Sigmoid colon (tissue), 7 donors: Measurements from ENCODE around the gene CRYBA1. TPM values are rescaled to one million over a fixed set of nuclear protein-coding genes. Genes with fewer than 3 reads are reported as not detected.
"Not testable (repeated sequence)": the region's sequence is repeated elsewhere in the genome, so short reads cannot be mapped to it uniquely, and the experiment has no call there.

Experiments
- DNase-seq: peaks from one replicate; pipeline ENCODE4 v3.0.0-alpha.2; 2019
- H3K27ac ChIP-seq, 4 donors: fragments of 200-600 bp; sonication (generic); one replicate each; pipeline ENCODE4 v1.5.1; 2016 to 2019; ENCODE audit warnings: mild to moderate bottlenecking in 1 of 4
- H3K27me3 ChIP-seq, 3 donors: fragments of 200-600 bp; sonication (generic); one replicate each; pipeline ENCODE4 v1.5.1; 2019; ENCODE audit warnings: mild to moderate bottlenecking in 1 of 3
- H3K36me3 ChIP-seq, 4 donors: fragments of 200-600 bp; sonication (generic); one replicate each; pipeline ENCODE4 v1.5.1; 2016 to 2019
- H3K4me1 ChIP-seq, 4 donors: fragments of 200-600 bp; sonication (generic); one replicate each; pipeline ENCODE4 v1.5.1; 2017 to 2019
- H3K4me3 ChIP-seq, 4 donors: fragments of 200-600 bp; sonication (generic); one replicate each; pipeline ENCODE4 v1.5.1; 2017 to 2019; ENCODE audit warnings: mild to moderate bottlenecking in 2 of 4, moderate library complexity in 1 of 4
- H3K9me3 ChIP-seq, 4 donors: fragments of 200-600 bp in 3 of 4; sonication (generic) in 3 of 4; one replicate each; pipeline versions ENCODE4 v1.5.1 to v1.6.1; 2013 to 2019
- CTCF ChIP-seq, 4 experiments: fragments of 450-650 bp in 3 of 4; fragments of 200-600 bp in 1 of 4; IDR thresholded peaks; one replicate each; pipeline ENCODE4 v1.5.1; 2016 to 2019; ENCODE audit warnings: antibody characterized with exemption in 4 of 4, mild to moderate bottlenecking in 3 of 4, moderate library complexity in 2 of 4
- EP300 ChIP-seq, 4 donors: sonication (generic); formaldehyde crosslinking; IDR thresholded peaks; one replicate each; pipeline ENCODE4 v1.6.1; 2017; ENCODE audit warnings: antibody characterized with exemption in 4 of 4
- POLR2A ChIP-seq, 2 donors: fragments of 450-650 bp; IDR thresholded peaks; one replicate each; pipeline ENCODE4 v1.6.1; 2016; ENCODE audit warnings: antibody characterized with exemption in 2 of 2, mild to moderate bottlenecking in 2 of 2, moderate library complexity in 2 of 2
- POLR2AphosphoS5 ChIP-seq, 4 donors: sonication (generic); formaldehyde crosslinking; IDR thresholded peaks; one replicate each; pipeline ENCODE4 v1.6.1; 2017; ENCODE audit warnings: antibody characterized with exemption in 4 of 4
- WGBS, 2 donors: extraction: QIAGEN DNeasy Blood & Tissue Kit; methylation state at CpG; one replicate each; pipeline ENCODE4 v1.1.7; 2013; 5-methylcytosine and 5-hydroxymethylcytosine counted together
- intact Hi-C: fragments of 100-400 bp; cut with DNase I; formaldehyde crosslinking; loops from one replicate; pipeline ENCODE4 v1.15.1; 2023
- polyA plus RNA-seq, 3 donors: library from polyadenylated mRNA; stranded (reverse); fragments of 200-250 nt; gene quantifications; one replicate each; pipeline ENCODE4 v1.2.3, GENCODE V29; 2013
- total RNA-seq, 4 donors: library from RNA; depleted of rRNA; stranded (reverse); fragments of >200 nt; gene quantifications; one replicate each; pipeline ENCODE4 v1.1.0, GENCODE V29; 2016
- donor health status: healthy with polysubstance abuse.
- donor health status: Bipolar disorder and iron deficiency.
- donor health status: healthy.

The CRYBA1 gene
- total and polyA plus RNA-seq, 7 donors = not detected

DNA sequence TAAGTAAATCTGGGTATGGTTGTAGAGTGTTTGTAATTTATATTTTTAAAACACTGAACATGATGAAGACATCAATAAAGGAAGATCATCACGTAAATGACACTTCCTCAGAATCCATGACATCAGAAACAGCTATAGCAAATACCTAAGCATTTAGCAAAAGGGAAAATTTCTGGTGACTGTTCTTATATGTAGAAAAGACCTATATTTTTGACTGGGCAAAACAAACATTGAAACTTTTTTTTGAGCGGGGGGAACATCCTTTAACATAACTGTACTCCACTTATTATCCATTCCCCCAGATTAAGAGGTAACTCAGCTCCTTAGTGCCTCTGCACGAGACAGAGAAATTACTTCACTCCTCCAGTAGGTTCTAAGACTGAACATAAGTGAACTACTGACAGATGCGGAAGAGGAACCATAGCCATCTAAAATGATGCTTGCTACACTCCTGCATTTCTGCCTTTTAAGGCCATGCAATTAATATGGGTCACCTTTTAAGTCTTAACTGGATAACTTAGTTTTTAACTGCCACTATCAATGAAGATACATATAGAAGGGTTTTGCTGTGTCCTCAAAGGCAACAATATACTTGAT is 9.4 kb downstream of the CRYBA1 start:
- DNase-seq = no peak
- no peaks in the 10 kb centered on the region for H3K9me3 ChIP-seq
- H3K27ac ChIP-seq = peak overlapping the region; percentile 64 to 78 (median 70)
- WGBS, 2 donors = 72 to 86% methylated on average over 4 of the region's 4 CpGs
- peaks cover 0 to 10% (median 0%) of the 10 kb centered on the region in 4 donors for H3K36me3 ChIP-seq
- H3K4me1 ChIP-seq = peaks cover 0 to 48% (median 43%) of the 10 kb centered on the region in 4 donors
- intact Hi-C loops = loop anchor here (2.0 kb wide), 1 partner anchor 35 kb away; no protein-coding TSS in a partner anchor
- no peak overlapping the region for H3K4me3 ChIP-seq
- TF ChIP-seq CTCF (IDR thresholded peaks at IDR 0.05) (no peak), EP300 (IDR thresholded peaks at IDR 0.05) (no peak), POLR2A (IDR thresholded peaks at IDR 0.05) (no peak), POLR2AphosphoS5 (IDR thresholded peaks at IDR 0.05) (no peak)
- H3K27me3 ChIP-seq = no peaks in the 10 kb centered on the region

DNA sequence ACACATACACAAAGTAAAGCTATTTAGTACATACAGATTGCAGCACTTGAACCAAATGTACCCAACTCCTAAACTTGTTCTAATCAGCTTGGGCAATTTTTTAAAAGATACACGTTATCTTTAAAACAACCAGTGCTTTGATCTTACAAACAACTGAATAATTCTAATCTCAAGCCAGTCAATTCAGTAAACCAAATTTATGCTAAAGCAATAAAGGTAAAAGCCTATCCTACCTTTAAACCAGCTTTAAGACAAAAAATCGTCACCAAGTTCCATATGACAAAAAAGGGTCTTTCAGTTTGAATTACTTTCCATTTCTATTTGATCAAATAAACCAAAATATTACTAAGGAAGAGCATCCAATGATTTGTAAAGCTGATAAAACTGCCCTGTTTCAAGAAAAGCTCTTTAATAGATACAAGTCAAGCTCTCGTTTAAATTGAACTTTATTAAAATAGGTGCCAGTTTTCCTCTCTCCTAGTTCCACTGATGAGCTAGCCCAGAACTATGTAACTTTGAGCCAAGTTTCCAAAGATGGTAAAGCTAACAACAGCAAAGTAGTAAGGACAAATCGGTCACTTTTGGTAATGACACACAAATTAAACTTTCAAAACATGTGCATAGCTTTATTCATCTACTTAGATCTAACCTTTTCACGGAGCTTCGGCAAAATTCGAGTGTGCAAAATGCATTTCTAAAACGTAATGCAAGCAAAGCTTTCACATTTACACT is 10.2 kb downstream of the CRYBA1 start:
- H3K9me3 ChIP-seq = no peaks in the 10 kb centered on the region
- peaks cover 0 to 17% (median 0%) of the 10 kb centered on the region in 4 donors for H3K36me3 ChIP-seq
- H3K4me1 ChIP-seq = peaks cover 0 to 48% (median 43%) of the 10 kb centered on the region in 4 donors
- intact Hi-C loops = loop anchor here (2.0 kb wide), 1 partner anchor 34 kb away; no protein-coding TSS in a partner anchor
- WGBS, 2 donors = 71 to 76% methylated on average over 8 of the region's 8 CpGs
- peak overlapping the region in 3 of 4 donors; percentile 26 to 34 (median 29) for H3K4me3 ChIP-seq
- no peaks in the 10 kb centered on the region for H3K27me3 ChIP-seq
- TF ChIP-seq POLR2A (IDR thresholded peaks at IDR 0.05) (no peak), POLR2AphosphoS5 (IDR thresholded peaks at IDR 0.05) (peak in 1 of 4 donors; percentile 24)
- H3K27ac ChIP-seq = peak overlapping the region; percentile 64 to 78 (median 70)
- DNase-seq = no peak

DNA sequence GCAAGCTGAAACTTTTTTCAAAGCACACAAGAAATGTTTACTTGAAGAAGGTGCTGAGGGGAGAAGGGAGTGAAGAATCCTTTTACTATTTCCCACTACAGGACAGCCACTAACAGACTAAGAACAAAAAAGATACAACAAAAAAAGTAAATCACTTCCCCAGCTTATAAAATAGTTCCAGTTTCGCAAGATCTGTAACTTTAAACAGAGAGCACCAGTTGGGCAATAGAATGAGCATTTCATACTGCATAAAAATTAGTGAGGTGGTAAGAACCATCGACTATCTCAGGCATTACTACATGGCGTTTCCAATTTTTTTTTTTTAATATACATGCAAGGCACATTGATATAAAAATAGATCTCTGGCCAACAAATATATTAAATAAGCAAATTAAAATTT is 11.1 kb downstream of the CRYBA1 start:
- no peaks in the 10 kb centered on the region for H3K27me3 ChIP-seq
- H3K9me3 ChIP-seq = no peaks in the 10 kb centered on the region
- peak overlapping the region in 2 of 4 donors; percentile 29 to 34 for H3K4me3 ChIP-seq
- peak in 1 of 4 donors; percentile 20 for TF ChIP-seq POLR2AphosphoS5 (IDR thresholded peaks at IDR 0.05)
- no peak for TF ChIP-seq POLR2A (IDR thresholded peaks at IDR 0.05)
- DNase-seq = no peak
- 79 to 87% methylated on average over 3 of the region's 3 CpGs for WGBS, 2 donors
- H3K4me1 ChIP-seq = peaks cover 0 to 49% (median 44%) of the 10 kb centered on the region in 4 donors
- peak overlapping the region; percentile 64 to 78 (median 70) for H3K27ac ChIP-seq
- intact Hi-C loops = loop anchor here (2.0 kb wide), 1 partner anchor 33 kb away; no protein-coding TSS in a partner anchor
- peaks cover 0 to 25% (median under 1%) of the 10 kb centered on the region in 4 donors for H3K36me3 ChIP-seq

DNA sequence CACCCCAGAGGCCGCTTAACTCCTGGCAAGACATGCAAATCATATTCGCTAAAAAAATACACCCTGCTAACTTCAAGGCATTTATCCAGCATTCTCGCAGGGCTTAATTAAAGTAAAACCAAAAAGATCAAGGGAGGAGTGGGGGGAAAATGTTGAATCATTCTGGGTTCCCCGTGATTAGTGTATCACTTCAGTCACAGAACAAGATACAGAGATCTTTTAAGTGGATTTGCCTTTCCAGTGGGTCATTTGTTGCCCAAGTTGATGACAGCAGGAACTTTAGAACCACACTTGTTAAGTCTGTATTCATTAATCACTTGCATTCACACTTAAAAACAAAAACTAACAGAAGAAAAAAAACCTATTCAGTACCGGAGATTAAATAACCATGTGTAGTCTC is 17.3 kb downstream of the CRYBA1 start:
- 89 to 91% methylated on average over 5 of the region's 5 CpGs for WGBS, 2 donors
- Histone ChIP-seq H3K27ac (no peak overlapping the region), H3K9me3 (no peaks in the 10 kb centered on the region), H3K4me3 (no peak overlapping the region), H3K36me3 (peaks cover 9 to 70% (median 20%) of the 10 kb centered on the region in 4 donors), H3K27me3 (no peaks in the 10 kb centered on the region), H3K4me1 (peaks cover 0 to 14% (median 3%) of the 10 kb centered on the region in 4 donors)
- TF ChIP-seq POLR2AphosphoS5 (IDR thresholded peaks at IDR 0.05) (no peak), EP300 (IDR thresholded peaks at IDR 0.05) (no peak), POLR2A (IDR thresholded peaks at IDR 0.05) (no peak), CTCF (IDR thresholded peaks at IDR 0.05) (no peak)
- DNase-seq = no peak
- intact Hi-C loops = no loop called here

DNA sequence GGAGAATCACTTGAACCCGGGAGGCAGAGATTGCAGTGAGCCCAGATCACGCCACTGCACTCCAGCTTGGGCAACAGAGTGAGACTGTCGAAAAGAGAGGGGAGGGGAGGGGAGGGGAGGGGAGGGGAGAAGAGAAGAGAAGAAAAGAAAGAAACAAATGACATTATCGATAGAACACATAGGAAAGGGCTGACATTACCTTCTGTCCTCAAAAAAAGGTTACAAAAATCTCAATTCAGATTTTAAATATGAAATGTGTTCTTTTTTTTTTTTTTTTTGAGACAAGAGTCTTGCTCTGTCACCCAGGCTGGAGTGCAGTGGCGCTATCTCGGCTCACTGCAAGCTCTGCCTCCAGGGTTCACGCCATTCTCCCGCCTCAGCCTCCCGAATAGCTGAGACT is 25.3 kb downstream of the CRYBA1 start:
- DNase-seq, H3K27me3 ChIP-seq, H3K27ac ChIP-seq, H3K9me3 ChIP-seq, H3K4me3 ChIP-seq, intact Hi-C loops: not testable (repeated sequence)
- Histone ChIP-seq H3K4me1 (peaks cover 0 to 33% (median 22%) of the 10 kb centered on the region in 4 donors), H3K36me3 (peaks cover 0 to 30% (median 0%) of the 10 kb centered on the region in 4 donors)
- WGBS, 2 donors = 92 to 94% methylated on average over 9 of the region's 9 CpGs

DNA sequence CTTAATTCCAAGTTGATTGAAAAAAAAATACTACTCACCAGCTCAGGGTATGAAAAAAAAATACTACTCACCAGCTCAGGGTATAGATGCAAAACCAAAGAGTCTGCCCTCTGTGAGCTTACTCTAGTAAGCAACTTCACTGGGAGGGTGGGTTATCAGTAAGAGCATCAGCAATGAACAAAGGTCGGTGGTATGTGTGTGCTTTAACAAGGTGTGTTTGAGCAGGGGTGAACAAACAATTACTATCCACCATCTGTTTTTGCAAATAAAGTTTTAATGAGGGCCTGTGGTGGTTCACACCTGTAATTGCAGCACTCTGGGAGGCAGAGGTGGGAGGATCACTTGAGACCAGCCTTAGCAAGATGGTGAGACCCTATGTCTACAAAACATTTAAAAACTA is 27.3 kb downstream of the CRYBA1 start:
- no peaks in the 10 kb centered on the region for H3K9me3 ChIP-seq
- H3K4me3 ChIP-seq = no peak overlapping the region
- intact Hi-C loops = no loop called here
- H3K36me3 ChIP-seq = peaks cover 0 to 29% (median 0%) of the 10 kb centered on the region in 4 donors
- H3K27me3 ChIP-seq = no peaks in the 10 kb centered on the region
- H3K27ac ChIP-seq = no peak overlapping the region
- no peak for TF ChIP-seq EP300 (IDR thresholded peaks at IDR 0.05)
- no peak for TF ChIP-seq CTCF (IDR thresholded peaks at IDR 0.05)
- TF ChIP-seq POLR2A (IDR thresholded peaks at IDR 0.05) = no peak
- no peak for TF ChIP-seq POLR2AphosphoS5 (IDR thresholded peaks at IDR 0.05)
- H3K4me1 ChIP-seq = peaks cover 0 to 42% (median 34%) of the 10 kb centered on the region in 4 donors
- WGBS, 2 donors = 9 to 51% methylated on average over 1 of the region's 1 CpG
- no peak for DNase-seq
